GM12801 (cell line): ENCODE measurements around the gene ITGA2B.

Experiments
- TF ChIP-seq, protein P1 (sequence below): IDR thresholded peaks from one replicate; pipeline ENCODE4 v1.5.1; 2011; ENCODE audit warnings: control low read depth; ENCODE audit not compliant: insufficient read length; ENCODE audit errors: extremely low read depth

Gene ITGA2B

DNA sequence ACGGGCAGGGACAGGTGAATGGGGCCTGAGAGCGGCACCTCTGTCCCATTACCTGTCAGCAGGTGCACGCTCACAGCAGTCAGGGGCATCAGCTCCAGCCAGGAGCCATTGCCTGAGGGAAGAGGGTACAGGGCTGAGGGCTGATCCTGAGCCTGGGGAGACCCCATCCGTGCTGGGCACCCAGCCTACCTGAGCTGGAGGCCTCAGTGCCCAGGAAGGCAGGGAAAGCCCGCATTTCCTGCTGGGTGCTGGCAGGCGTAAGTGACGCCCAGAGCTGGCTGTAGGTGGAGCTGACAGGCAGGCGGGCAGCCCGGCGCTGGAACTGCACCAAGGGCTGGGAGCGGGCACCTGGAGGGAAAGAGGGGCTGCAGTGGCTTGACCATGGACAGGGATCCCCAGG, 33.2 kb downstream of the ITGA2B start:
- TF ChIP-seq, protein P1, sequence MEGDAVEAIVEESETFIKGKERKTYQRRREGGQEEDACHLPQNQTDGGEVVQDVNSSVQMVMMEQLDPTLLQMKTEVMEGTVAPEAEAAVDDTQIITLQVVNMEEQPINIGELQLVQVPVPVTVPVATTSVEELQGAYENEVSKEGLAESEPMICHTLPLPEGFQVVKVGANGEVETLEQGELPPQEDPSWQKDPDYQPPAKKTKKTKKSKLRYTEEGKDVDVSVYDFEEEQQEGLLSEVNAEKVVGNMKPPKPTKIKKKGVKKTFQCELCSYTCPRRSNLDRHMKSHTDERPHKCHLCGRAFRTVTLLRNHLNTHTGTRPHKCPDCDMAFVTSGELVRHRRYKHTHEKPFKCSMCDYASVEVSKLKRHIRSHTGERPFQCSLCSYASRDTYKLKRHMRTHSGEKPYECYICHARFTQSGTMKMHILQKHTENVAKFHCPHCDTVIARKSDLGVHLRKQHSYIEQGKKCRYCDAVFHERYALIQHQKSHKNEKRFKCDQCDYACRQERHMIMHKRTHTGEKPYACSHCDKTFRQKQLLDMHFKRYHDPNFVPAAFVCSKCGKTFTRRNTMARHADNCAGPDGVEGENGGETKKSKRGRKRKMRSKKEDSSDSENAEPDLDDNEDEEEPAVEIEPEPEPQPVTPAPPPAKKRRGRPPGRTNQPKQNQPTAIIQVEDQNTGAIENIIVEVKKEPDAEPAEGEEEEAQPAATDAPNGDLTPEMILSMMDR: no peak

DNA sequence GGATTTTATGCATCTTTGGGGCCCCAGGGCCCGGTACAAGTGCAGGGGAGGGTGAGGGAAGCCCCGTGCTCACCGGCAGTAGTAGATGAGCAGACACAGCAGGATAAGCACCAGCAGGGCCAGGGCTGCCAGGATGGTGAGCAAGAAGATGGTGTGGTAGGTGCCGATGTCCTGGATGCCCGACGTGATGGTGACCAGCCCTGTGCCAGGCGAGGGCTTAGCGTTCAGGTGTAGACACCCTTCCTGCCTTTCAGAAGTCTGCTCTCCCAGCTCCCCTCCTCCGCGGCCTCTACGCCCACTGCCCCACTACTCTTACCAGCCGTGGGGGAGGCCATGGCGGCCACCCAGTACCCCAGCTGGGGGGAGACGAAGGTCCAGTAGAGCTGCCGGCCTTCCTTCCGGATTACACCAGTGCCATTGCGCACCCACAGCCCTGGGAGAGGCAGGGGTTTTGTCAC, 33.8 kb downstream of the ITGA2B start:
- TF ChIP-seq, protein P1: no peak

DNA sequence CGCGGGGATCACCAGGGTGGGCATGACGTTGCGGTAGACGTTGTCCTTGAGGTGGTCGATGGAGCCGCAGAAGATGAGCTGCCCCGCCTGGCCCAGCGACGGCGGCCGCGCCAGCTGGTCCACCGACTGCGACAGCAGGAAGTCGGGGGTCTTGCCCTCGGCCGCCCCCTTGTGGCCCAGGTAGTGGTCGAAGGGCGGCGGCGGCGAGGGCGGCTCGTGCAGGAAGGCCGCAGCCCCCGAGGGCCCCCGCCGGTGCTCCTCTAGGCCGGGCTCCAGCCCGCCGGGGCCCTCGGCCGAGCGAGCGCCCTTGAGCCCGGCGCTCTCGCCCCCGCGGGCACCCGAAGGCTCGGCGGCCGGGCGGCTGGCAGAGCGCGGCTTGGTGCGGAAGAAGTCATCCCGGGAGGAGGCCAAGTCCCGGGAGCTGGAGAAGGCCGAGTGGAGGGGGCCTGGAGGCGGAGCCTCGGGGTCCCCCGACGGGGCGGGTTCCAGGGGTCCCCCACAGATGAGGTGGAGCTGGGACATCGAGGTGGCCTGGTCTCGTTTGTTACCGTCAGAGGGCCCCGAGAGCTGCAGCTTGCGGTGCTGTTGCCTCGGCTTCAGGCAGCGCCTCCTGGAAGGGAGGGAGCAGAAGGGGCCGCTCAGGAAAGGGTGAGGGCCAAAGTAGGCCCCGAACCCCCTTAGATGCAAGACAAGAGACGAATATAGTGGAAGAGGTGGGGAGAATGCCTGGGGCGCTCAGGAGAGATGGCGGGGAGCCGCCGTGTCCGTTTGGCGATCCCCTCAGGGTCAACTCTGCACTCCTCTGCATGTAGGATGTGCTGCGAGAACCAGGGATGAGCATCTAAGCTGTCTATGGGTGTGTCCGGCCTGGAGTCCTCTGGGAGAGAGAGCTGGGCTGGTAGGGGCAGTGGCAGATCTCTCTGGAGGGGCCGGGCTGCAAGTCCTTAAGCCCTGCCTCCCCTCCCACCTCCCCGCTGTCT, 34.6 kb downstream of the ITGA2B start:
- TF ChIP-seq, protein P1: no peak

DNA sequence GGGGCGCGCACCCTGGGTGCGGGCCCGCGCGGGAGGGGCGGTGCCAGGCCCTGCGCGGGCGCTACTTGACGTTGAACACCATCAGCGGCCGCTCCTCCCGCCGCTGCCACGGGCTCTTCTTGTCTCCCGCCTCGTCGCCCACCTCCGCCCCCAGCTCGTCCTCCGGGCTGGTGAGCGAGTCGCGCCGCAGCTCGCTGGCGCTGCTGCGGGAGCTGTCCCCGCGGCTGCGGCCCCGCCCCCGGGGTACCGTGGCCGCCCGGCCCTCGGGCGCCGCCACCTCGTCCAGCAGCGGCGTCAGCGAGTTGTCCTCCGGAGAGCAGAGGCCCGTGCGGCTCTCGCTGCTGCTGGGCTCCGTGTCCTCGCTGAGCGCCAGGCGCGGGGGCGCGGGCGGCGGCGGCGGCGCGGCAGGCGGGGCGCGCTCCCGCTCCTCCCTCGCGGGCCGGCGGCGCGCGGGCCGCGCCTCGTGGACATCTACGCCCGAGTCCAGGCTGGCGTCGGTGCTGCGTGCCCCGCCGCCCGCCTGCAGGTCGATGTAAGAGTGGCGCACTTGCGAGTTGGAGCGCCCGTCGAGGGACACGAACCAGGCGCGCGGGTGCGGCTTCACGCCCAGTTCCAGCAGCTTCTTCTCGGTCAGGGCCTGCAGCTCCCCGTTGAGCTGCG, 35.6 kb downstream of the ITGA2B start:
- TF ChIP-seq, protein P1: no peak

DNA sequence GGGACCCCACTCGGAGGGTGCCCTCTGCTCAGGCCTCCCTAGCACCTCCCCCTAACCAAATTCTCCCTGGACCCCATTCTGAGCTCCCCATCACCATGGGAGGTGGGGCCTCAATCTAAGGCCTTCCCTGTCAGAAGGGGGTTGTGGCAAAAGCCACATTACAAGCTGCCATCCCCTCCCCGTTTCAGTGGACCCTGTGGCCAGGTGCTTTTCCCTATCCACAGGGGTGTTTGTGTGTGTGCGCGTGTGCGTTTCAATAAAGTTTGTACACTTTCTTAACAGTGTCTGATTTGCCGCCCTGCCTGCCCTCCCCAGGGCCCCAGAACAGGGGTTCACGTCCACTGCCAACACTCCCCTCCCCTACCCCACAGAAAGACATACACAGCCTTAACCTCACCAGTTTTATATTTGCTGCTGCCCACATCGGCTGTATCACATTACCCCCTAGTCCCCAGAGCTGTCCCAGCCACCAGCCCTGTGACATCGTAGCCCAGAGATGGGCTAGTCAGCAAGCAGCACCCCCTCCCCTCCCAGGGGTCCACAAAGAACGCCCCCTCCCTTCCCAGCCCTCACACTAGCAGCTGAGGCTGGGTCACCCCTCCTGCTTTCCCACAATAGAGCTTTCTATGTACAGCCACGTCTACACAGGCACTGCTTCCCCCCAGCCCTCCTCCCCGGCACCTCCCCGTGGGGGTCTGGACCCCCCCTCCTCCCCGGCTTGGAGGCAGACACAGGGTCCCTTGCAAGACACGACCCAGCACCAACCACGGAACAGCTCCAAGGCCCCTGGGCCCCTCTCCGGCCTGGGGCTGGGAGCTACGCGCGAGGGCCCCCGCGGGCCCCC, 36.4 kb downstream of the ITGA2B start:
- TF ChIP-seq, protein P1: no peak

DNA sequence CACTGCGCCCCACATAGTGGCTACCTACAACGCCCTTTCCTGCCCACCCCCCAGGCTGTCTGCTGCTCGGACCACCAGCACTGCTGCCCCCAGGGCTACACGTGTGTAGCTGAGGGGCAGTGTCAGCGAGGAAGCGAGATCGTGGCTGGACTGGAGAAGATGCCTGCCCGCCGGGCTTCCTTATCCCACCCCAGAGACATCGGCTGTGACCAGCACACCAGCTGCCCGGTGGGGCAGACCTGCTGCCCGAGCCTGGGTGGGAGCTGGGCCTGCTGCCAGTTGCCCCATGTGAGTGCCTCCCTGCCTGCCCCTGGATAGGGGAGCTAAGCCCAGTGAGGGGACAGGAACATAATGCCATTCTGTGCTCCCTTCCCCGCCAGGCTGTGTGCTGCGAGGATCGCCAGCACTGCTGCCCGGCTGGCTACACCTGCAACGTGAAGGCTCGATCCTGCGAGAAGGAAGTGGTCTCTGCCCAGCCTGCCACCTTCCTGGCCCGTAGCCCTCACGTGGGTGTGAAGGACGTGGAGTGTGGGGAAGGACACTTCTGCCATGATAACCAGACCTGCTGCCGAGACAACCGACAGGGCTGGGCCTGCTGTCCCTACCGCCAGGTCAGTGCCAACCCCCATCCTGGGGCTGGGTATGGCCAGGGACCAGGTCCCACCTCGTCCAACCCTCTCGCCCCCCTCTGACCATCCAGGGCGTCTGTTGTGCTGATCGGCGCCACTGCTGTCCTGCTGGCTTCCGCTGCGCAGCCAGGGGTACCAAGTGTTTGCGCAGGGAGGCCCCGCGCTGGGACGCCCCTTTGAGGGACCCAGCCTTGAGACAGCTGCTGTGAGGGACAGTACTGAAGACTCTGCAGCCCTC, 37.3 kb downstream of the ITGA2B start:
- TF ChIP-seq, protein P1: no peak
